DOHH2 (cell line): ENCODE measurements around the gene AQP7.

Experiments used
- H3F3A ChIP-seq: fragments of 200-600 bp; sonication (generic), shearing (Covaris generic); 2 replicates; pipeline ENCODE4 v1.6.0; 2016; ENCODE audit warnings: antibody characterized with exemption, mild to moderate bottlenecking; ENCODE audit not compliant: control insufficient read depth, insufficient read depth
- H3K27ac ChIP-seq: fragments of 200-600 bp; sonication (generic); 2 replicates; pipeline ENCODE4 v1.5.1; 2014; ENCODE audit warnings: low read depth, mild to moderate bottlenecking, low read length, moderate library complexity
- H3K27me3 ChIP-seq: fragments of 200-600 bp; sonication (generic); 2 replicates; pipeline ENCODE4 v1.6.1; 2014; ENCODE audit warnings: mild to moderate bottlenecking, low read length, mixed read lengths; ENCODE audit not compliant: control insufficient read depth
- H3K36me3 ChIP-seq: fragments of 200-600 bp; sonication (generic); 2 replicates; pipeline ENCODE4 v1.6.1; 2014; ENCODE audit warnings: mild to moderate bottlenecking, low read length, moderate library complexity, mixed read lengths; ENCODE audit not compliant: control insufficient read depth
- H3K4me1 ChIP-seq: fragments of 200-600 bp; sonication (generic); 2 replicates; pipeline ENCODE4 v1.6.1; 2014; ENCODE audit warnings: mild to moderate bottlenecking, low read length, mixed read lengths; ENCODE audit not compliant: control insufficient read depth
- H3K4me2 ChIP-seq: fragments of 200-600 bp; sonication (generic); 2 replicates; pipeline ENCODE4 v1.6.0; 2014; ENCODE audit warnings: mild to moderate bottlenecking, low read length, moderate library complexity
- H3K4me3 ChIP-seq: fragments of 200-600 bp; sonication (generic); 2 replicates; pipeline ENCODE4 v1.5.1; 2014; ENCODE audit warnings: mild to moderate bottlenecking, low read length, mixed read lengths
- H3K79me2 ChIP-seq: fragments of 200-600 bp; sonication (generic); 2 replicates; pipeline ENCODE4 v1.6.1; 2014; ENCODE audit warnings: mild to moderate bottlenecking, low read length, mixed read lengths; ENCODE audit not compliant: control insufficient read depth
- H3K9me2 ChIP-seq: fragments of 200-600 bp; sonication (generic); replicated peaks from 2 replicates; pipeline ENCODE4 v1.6.1; 2014; ENCODE audit warnings: mild to moderate bottlenecking, low read length, mixed read lengths; ENCODE audit not compliant: control insufficient read depth
- H3K9me3 ChIP-seq: fragments of 200-600 bp; sonication (generic); 2 replicates; pipeline ENCODE4 v1.6.1; 2014; ENCODE audit warnings: antibody characterized with exemption, low read length, mixed read lengths; ENCODE audit not compliant: control insufficient read depth, insufficient read depth
- H4K20me1 ChIP-seq: fragments of 200-600 bp; sonication (generic); 2 replicates; pipeline ENCODE4 v1.6.0; 2014; ENCODE audit warnings: low read depth, mild to moderate bottlenecking, antibody characterized with exemption, low read length, moderate library complexity; ENCODE audit not compliant: control insufficient read depth, insufficient read depth
- CTCF ChIP-seq: fragments of 200-600 bp; sonication (generic); IDR thresholded peaks from one replicate; pipeline ENCODE4 v1.5.1; 2014; ENCODE audit warnings: antibody characterized with exemption, mild to moderate bottlenecking, low read depth, low read length; ENCODE audit not compliant: poor library complexity, severe bottlenecking
- EZH2phosphoT487 ChIP-seq: fragments of 200-600 bp; sonication (generic); IDR thresholded peaks from 2 replicates; pipeline ENCODE4 v1.6.1; 2017; ENCODE audit warnings: borderline replicate concordance, mild to moderate bottlenecking, antibody characterized with exemption, low read length, moderate library complexity, mixed read lengths

AQP7 gene

GRCh38 chr9:33436445-33436844 lies 34.1 kb upstream of the AQP7 start:
- no peaks in the 10 kb centered on the region for H3F3A ChIP-seq
- H3K9me2 ChIP-seq, result no peaks in the 10 kb centered on the region
- no peak for TF ChIP-seq EZH2phosphoT487
- TF ChIP-seq CTCF, result no peak
- H3K27ac ChIP-seq, result no peak overlapping the region
- H3K4me2 ChIP-seq, result no peak overlapping the region
- no peaks in the 10 kb centered on the region for H4K20me1 ChIP-seq
- H3K4me3 ChIP-seq, result no peak overlapping the region
- no peaks in the 10 kb centered on the region for H3K4me1 ChIP-seq
- H3K27me3 ChIP-seq, result peaks cover 2% of the 10 kb centered on the region; the same call in 1 of the 2 replicates
- no peaks in the 10 kb centered on the region for H3K79me2 ChIP-seq
- no peaks in the 10 kb centered on the region for H3K36me3 ChIP-seq
- H3K9me3 ChIP-seq, result no peaks in the 10 kb centered on the region

GRCh38 chr9:33435821-33436277 lies 33.5 kb upstream of the AQP7 start:
- Histone ChIP-seq H3K9me3 (no peaks in the 10 kb centered on the region), H3K4me1 (no peaks in the 10 kb centered on the region), H3K36me3 (no peaks in the 10 kb centered on the region), H4K20me1 (no peaks in the 10 kb centered on the region), H3K4me2 (no peak overlapping the region), H3K79me2 (no peaks in the 10 kb centered on the region), H3K4me3 (no peak overlapping the region), H3K27me3 (peaks cover 2% of the 10 kb centered on the region; the same call in 1 of the 2 replicates), H3K9me2 (no peaks in the 10 kb centered on the region), H3K27ac (no peak overlapping the region), H3F3A (no peaks in the 10 kb centered on the region)
- no peak for TF ChIP-seq CTCF
- no peak for TF ChIP-seq EZH2phosphoT487

- no peak overlapping the region for H3K27ac ChIP-seq
- peaks cover 2% of the 10 kb centered on the region; the same call in 1 of the 2 replicates for H3K27me3 ChIP-seq
- H3K4me2 ChIP-seq, result no peak overlapping the region
- H3K79me2 ChIP-seq, result no peaks in the 10 kb centered on the region
- no peaks in the 10 kb centered on the region for H3K9me2 ChIP-seq
- H3K36me3 ChIP-seq, result no peaks in the 10 kb centered on the region
- TF ChIP-seq CTCF, result no peak
- no peak for TF ChIP-seq EZH2phosphoT487
- no peak overlapping the region for H3K4me3 ChIP-seq
- H3F3A ChIP-seq, result no peaks in the 10 kb centered on the region
- H3K9me3 ChIP-seq, result no peaks in the 10 kb centered on the region
- no peaks in the 10 kb centered on the region for H4K20me1 ChIP-seq
- H3K4me1 ChIP-seq, result no peaks in the 10 kb centered on the region
These were observed 32.1 kb upstream of the AQP7 start for GRCh38 chr9:33434317-33435105.
